Measurements from ENCODE around the gene NUP133.

DNA sequence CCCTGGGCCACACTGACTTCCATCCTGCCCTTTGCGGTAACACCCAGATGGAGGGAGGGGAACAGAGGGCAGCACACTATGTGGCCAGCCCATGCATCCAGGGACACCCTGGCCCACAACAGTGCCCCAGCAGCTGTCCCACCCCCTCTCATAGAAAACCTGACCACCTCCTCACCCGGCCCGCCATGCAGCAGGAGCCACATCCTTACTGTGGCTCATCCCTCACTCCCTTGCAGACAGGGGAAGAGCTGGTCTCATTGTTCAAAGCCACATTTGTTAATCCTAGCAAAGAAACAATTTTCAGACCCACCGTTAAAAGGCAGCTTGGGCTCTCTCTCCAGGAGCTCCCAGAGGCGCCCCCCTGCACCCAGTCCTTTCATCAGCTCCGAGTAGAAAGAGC is 23.2 kb upstream of the NUP133 start:
- no peak for TF ChIP-seq POLR2AphosphoS5 (IDR thresholded peaks at IDR 0.05; ENCODE audit: low read depth, low read length)
- no peak for TF ChIP-seq POLR2A (IDR thresholded peaks at IDR 0.05; ENCODE audit: low read depth, low read length)

Data from GM12892 (cell line).